ENCODE results near the gene PELI2. TPM values are rescaled to one million over a fixed set of nuclear protein-coding genes. Genes with fewer than 3 reads are reported as not detected.

Gene PELI2
- total RNA-seq, 3 donors from 2014 or later (not counting 1 experiment from before 2014, with no cell fraction given): 16.4 to 25.0 (median 24.9) TPM

- no peak overlapping the region for H3K27ac Mint-ChIP-seq
- TF ChIP-seq CTCF (IDR thresholded peaks at IDR 0.05): no peak
- DNase-seq: no peak
- H3K9me3 Mint-ChIP-seq: no peaks in the 10 kb centered on the region
- intact Hi-C loops (cut with micrococcal nuclease): no loop called here
- peaks cover 56 to 72% of the 10 kb centered on the region in 2 donors for H3K4me1 Mint-ChIP-seq
- peaks cover 16% of the 10 kb centered on the region for H3K4me1 ChIP-seq (ENCODE audit: control insufficient read depth, insufficient read depth, low read length)
- no peaks in the 10 kb centered on the region for H3K36me3 ChIP-seq (ENCODE audit: control insufficient read depth, insufficient read depth, low read length)
- no peak overlapping the region for H3K27ac ChIP-seq (ENCODE audit: low read length)
- H3K36me3 Mint-ChIP-seq: no peaks in the 10 kb centered on the region
- H3K4me3 ChIP-seq (ENCODE audit: low read length): no peak overlapping the region
- WGBS (ENCODE audit: insufficient coverage): 92% methylated on average over 3 of the region's 4 CpGs
- H3K27me3 ChIP-seq (ENCODE audit: control insufficient read depth, insufficient read depth, low read length): no peaks in the 10 kb centered on the region
- no peak for ATAC-seq
- H3K9me3 ChIP-seq (ENCODE audit: control insufficient read depth, insufficient read depth, low read length): no peaks in the 10 kb centered on the region
- no peaks in the 10 kb centered on the region for H3K27me3 Mint-ChIP-seq (ENCODE audit: low read depth in 2 of 2)
- no peak overlapping the region for H3K4me3 Mint-ChIP-seq
Observed at GRCh38 chr14:56149151-56149550, 30.9 kb downstream of the PELI2 start.

GRCh38 chr14:56149995-56150394 is 31.8 kb downstream of the PELI2 start:
- intact Hi-C loops (cut with micrococcal nuclease): no loop called here
- Histone ChIP-seq H3K4me1 (ENCODE audit: control insufficient read depth, insufficient read depth, low read length) (peaks cover 16% of the 10 kb centered on the region), H3K4me3 (ENCODE audit: low read length) (no peak overlapping the region), H3K27ac (ENCODE audit: low read length) (no peak overlapping the region), H3K9me3 (ENCODE audit: control insufficient read depth, insufficient read depth, low read length) (no peaks in the 10 kb centered on the region), H3K36me3 (ENCODE audit: control insufficient read depth, insufficient read depth, low read length) (no peaks in the 10 kb centered on the region), H3K27me3 (ENCODE audit: control insufficient read depth, insufficient read depth, low read length) (no peaks in the 10 kb centered on the region)
- Mint-ChIP-seq H3K4me1 (peaks cover 56 to 74% of the 10 kb centered on the region in 2 donors), H3K27ac (no peak overlapping the region), H3K4me3 (peak overlapping the region; percentile 40), H3K27me3 (ENCODE audit: low read depth in 2 of 2) (no peaks in the 10 kb centered on the region), H3K36me3 (no peaks in the 10 kb centered on the region), H3K9me3 (no peaks in the 10 kb centered on the region)
- WGBS (ENCODE audit: insufficient coverage): 20% methylated on average over 3 of the region's 6 CpGs
- DNase-seq (no peak), ATAC-seq (peak; percentile 57 to 81 (median 60))
- TF ChIP-seq CTCF (IDR thresholded peaks at IDR 0.05): no peak

- no peak overlapping the region for H3K27ac ChIP-seq (ENCODE audit: low read length)
- H3K36me3 Mint-ChIP-seq: no peaks in the 10 kb centered on the region
- TF ChIP-seq CTCF (IDR thresholded peaks at IDR 0.05): no peak
- no peaks in the 10 kb centered on the region for H3K27me3 Mint-ChIP-seq (ENCODE audit: low read depth in 2 of 2)
- no peaks in the 10 kb centered on the region for H3K9me3 ChIP-seq (ENCODE audit: control insufficient read depth, insufficient read depth, low read length)
- H3K4me1 ChIP-seq (ENCODE audit: control insufficient read depth, insufficient read depth, low read length): peaks cover 16% of the 10 kb centered on the region
- no peaks in the 10 kb centered on the region for H3K9me3 Mint-ChIP-seq
- no peak overlapping the region for H3K4me3 ChIP-seq (ENCODE audit: low read length)
- peak overlapping the region; percentile 1 for H3K4me3 Mint-ChIP-seq
- intact Hi-C loops (cut with micrococcal nuclease): no loop called here
- DNase-seq: peak in 1 of 2 donors; percentile 25
- H3K27me3 ChIP-seq (ENCODE audit: control insufficient read depth, insufficient read depth, low read length): no peaks in the 10 kb centered on the region
- H3K27ac Mint-ChIP-seq: peak overlapping the region in 1 of 2 donors; percentile 8
- WGBS (ENCODE audit: insufficient coverage): 50% methylated on average over 5 of the region's 6 CpGs
- H3K36me3 ChIP-seq (ENCODE audit: control insufficient read depth, insufficient read depth, low read length): no peaks in the 10 kb centered on the region
- ATAC-seq: peak in 2 of 3 donors; percentile 69 to 73
- H3K4me1 Mint-ChIP-seq: peaks cover 56 to 68% of the 10 kb centered on the region in 2 donors
Observed at GRCh38 chr14:56150645-56151345, 32.6 kb downstream of the PELI2 start.

- no peak overlapping the region for H3K4me3 ChIP-seq (ENCODE audit: low read length)
- DNase-seq (no peak), ATAC-seq (no peak)
- H3K36me3 Mint-ChIP-seq: no peaks in the 10 kb centered on the region
- H3K4me1 ChIP-seq (ENCODE audit: control insufficient read depth, insufficient read depth, low read length): peaks cover 16% of the 10 kb centered on the region
- no peak overlapping the region for H3K27ac Mint-ChIP-seq
- H3K36me3 ChIP-seq (ENCODE audit: control insufficient read depth, insufficient read depth, low read length): no peaks in the 10 kb centered on the region
- no peak for TF ChIP-seq CTCF (IDR thresholded peaks at IDR 0.05)
- H3K9me3 Mint-ChIP-seq: no peaks in the 10 kb centered on the region
- no peaks in the 10 kb centered on the region for H3K27me3 Mint-ChIP-seq (ENCODE audit: low read depth in 2 of 2)
- H3K9me3 ChIP-seq (ENCODE audit: control insufficient read depth, insufficient read depth, low read length): no peaks in the 10 kb centered on the region
- H3K27ac ChIP-seq (ENCODE audit: low read length): no peak overlapping the region
- H3K27me3 ChIP-seq (ENCODE audit: control insufficient read depth, insufficient read depth, low read length): no peaks in the 10 kb centered on the region
- no peak overlapping the region for H3K4me3 Mint-ChIP-seq
- 93% methylated on average over 1 of the region's 1 CpG for WGBS (ENCODE audit: insufficient coverage)
- intact Hi-C loops (cut with micrococcal nuclease): no loop called here
- H3K4me1 Mint-ChIP-seq: peaks cover 55 to 57% of the 10 kb centered on the region in 2 donors
Observed at GRCh38 chr14:56152221-56152620, 34.0 kb downstream of the PELI2 start.
